Measurements from ENCODE around the gene TTYH1. TPM values are rescaled to one million over a fixed set of nuclear protein-coding genes. Genes with fewer than 3 reads are reported as not detected.

The TTYH1 gene
- total RNA-seq, 6 donors from 2014 or later: not detected

GRCh38 chr19:54415901-54416673 is 823 bp downstream of the TTYH1 start:
- TF ChIP-seq, protein P1, sequence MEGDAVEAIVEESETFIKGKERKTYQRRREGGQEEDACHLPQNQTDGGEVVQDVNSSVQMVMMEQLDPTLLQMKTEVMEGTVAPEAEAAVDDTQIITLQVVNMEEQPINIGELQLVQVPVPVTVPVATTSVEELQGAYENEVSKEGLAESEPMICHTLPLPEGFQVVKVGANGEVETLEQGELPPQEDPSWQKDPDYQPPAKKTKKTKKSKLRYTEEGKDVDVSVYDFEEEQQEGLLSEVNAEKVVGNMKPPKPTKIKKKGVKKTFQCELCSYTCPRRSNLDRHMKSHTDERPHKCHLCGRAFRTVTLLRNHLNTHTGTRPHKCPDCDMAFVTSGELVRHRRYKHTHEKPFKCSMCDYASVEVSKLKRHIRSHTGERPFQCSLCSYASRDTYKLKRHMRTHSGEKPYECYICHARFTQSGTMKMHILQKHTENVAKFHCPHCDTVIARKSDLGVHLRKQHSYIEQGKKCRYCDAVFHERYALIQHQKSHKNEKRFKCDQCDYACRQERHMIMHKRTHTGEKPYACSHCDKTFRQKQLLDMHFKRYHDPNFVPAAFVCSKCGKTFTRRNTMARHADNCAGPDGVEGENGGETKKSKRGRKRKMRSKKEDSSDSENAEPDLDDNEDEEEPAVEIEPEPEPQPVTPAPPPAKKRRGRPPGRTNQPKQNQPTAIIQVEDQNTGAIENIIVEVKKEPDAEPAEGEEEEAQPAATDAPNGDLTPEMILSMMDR (IDR thresholded peaks at IDR 0.05): no peak
- TF ChIP-seq EP300 (IDR thresholded peaks at IDR 0.05): no peak
- TF ChIP-seq POLR2AphosphoS5 (IDR thresholded peaks at IDR 0.05): no peak
- TF ChIP-seq POLR2A (IDR thresholded peaks at IDR 0.05): no peak
- Histone ChIP-seq H3K4me3 (no peak overlapping the region), H3K4me1 (peaks cover 5 to 16% (median 9%) of the 10 kb centered on the region in 4 donors), H3K9me3 (no peaks in the 10 kb centered on the region), H3K27me3 (peaks cover 1 to 46% (median 25%) of the 10 kb centered on the region in 4 donors), H3K36me3 (no peaks in the 10 kb centered on the region), H3K27ac (no peak overlapping the region)
- WGBS, 2 donors: 6 to 15% methylated on average over 23 to 25 of the region's 28 CpGs
- ATAC-seq (ENCODE audit: low FRiP score in 2 of 2) (no peak), DNase-seq (no peak)

GRCh38 chr19:54416695-54417491 is 1.6 kb downstream of the TTYH1 start:
- H3K9me3 ChIP-seq: no peaks in the 10 kb centered on the region
- no peak overlapping the region for H3K4me3 ChIP-seq
- ATAC-seq (ENCODE audit: low FRiP score in 2 of 2): no peak
- DNase-seq: peak in 1 of 2 donors; percentile 85
- 45 to 56% methylated on average over 19 to 36 of the region's 44 CpGs for WGBS, 2 donors
- H3K27me3 ChIP-seq: peaks cover 1 to 47% (median 27%) of the 10 kb centered on the region in 4 donors
- TF ChIP-seq POLR2AphosphoS5 (IDR thresholded peaks at IDR 0.05): no peak
- no peak for TF ChIP-seq EP300 (IDR thresholded peaks at IDR 0.05)
- TF ChIP-seq, protein P1 (IDR thresholded peaks at IDR 0.05): no peak
- no peak for TF ChIP-seq POLR2A (IDR thresholded peaks at IDR 0.05)
- no peaks in the 10 kb centered on the region for H3K36me3 ChIP-seq
- H3K4me1 ChIP-seq: peaks cover 5 to 16% (median 9%) of the 10 kb centered on the region in 4 donors
- no peak overlapping the region for H3K27ac ChIP-seq

- Histone ChIP-seq H3K4me1 (peaks cover 5 to 16% (median 9%) of the 10 kb centered on the region in 4 donors), H3K36me3 (no peaks in the 10 kb centered on the region), H3K27me3 (peaks cover 1 to 47% (median 27%) of the 10 kb centered on the region in 4 donors), H3K9me3 (no peaks in the 10 kb centered on the region), H3K4me3 (no peak overlapping the region), H3K27ac (no peak overlapping the region)
- 19 to 28% methylated on average over 18 to 24 of the region's 25 CpGs for WGBS, 2 donors
- DNase-seq (no peak), ATAC-seq (ENCODE audit: low FRiP score in 2 of 2) (no peak)
- no peak for TF ChIP-seq POLR2AphosphoS5 (IDR thresholded peaks at IDR 0.05)
These were observed 3.0 kb downstream of the TTYH1 start for GRCh38 chr19:54418030-54418929.

- Histone ChIP-seq H3K27me3 (peaks cover 1 to 47% (median 27%) of the 10 kb centered on the region in 4 donors), H3K4me3 (no peak overlapping the region), H3K9me3 (no peaks in the 10 kb centered on the region), H3K27ac (no peak overlapping the region), H3K36me3 (no peaks in the 10 kb centered on the region), H3K4me1 (peaks cover 5 to 16% (median 9%) of the 10 kb centered on the region in 4 donors)
- TF ChIP-seq, protein P1 (IDR thresholded peaks at IDR 0.05): no peak
- TF ChIP-seq POLR2A (IDR thresholded peaks at IDR 0.05) (no peak), POLR2AphosphoS5 (IDR thresholded peaks at IDR 0.05) (no peak), EP300 (IDR thresholded peaks at IDR 0.05) (no peak)
- no peak for DNase-seq
- 78 to 82% methylated on average over 16 to 26 of the region's 26 CpGs for WGBS, 2 donors
- ATAC-seq (ENCODE audit: low FRiP score in 2 of 2): no peak
These were observed 3.9 kb downstream of the TTYH1 start for GRCh38 chr19:54418930-54419800.

All from upper lobe of left lung (tissue), 6 donors.